ENCODE results near the gene RADX. TPM values are rescaled to one million over a fixed set of nuclear protein-coding genes. Genes with fewer than 3 reads are reported as not detected.

The RADX gene
- total RNA-seq, 4 donors from 2014 or later, result 1.6 to 34.0 (median 5.3) TPM

DNA sequence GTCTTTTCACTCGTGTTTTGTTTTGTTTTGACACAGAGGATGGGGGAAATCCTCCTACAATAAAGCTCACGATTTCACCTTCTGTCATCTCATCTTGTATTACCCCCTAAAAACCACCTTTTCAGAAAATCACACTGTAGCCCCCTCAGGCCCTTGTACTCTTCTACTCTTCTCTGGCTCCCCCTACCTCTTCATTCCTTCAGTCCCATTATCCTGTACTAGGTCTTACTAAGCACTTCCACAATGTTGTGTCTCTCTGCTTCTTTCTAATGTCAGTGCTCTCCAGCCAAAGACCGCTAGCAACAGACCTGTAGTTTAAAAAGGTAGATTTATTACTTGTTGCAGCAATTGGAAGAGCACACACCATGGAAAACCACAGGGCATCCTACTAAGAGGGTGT lies 84.7 kb downstream of the RADX start:
- no peaks in the 10 kb centered on the region for H3K27me3 ChIP-seq
- no peaks in the 10 kb centered on the region for H3K4me1 ChIP-seq
- TF ChIP-seq POLR2AphosphoS5 (IDR thresholded peaks at IDR 0.05) (no peak), EP300 (IDR thresholded peaks at IDR 0.05) (no peak), POLR2A (IDR thresholded peaks at IDR 0.05) (no peak)
- TF ChIP-seq, protein P1, sequence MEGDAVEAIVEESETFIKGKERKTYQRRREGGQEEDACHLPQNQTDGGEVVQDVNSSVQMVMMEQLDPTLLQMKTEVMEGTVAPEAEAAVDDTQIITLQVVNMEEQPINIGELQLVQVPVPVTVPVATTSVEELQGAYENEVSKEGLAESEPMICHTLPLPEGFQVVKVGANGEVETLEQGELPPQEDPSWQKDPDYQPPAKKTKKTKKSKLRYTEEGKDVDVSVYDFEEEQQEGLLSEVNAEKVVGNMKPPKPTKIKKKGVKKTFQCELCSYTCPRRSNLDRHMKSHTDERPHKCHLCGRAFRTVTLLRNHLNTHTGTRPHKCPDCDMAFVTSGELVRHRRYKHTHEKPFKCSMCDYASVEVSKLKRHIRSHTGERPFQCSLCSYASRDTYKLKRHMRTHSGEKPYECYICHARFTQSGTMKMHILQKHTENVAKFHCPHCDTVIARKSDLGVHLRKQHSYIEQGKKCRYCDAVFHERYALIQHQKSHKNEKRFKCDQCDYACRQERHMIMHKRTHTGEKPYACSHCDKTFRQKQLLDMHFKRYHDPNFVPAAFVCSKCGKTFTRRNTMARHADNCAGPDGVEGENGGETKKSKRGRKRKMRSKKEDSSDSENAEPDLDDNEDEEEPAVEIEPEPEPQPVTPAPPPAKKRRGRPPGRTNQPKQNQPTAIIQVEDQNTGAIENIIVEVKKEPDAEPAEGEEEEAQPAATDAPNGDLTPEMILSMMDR (IDR thresholded peaks at IDR 0.05), result no peak
- H3K27ac ChIP-seq, result no peak overlapping the region
- WGBS, result 39% methylated on average over 3 of the region's 3 CpGs
- no peaks in the 10 kb centered on the region for H3K9me3 ChIP-seq
- H3K4me3 ChIP-seq, result no peak overlapping the region
- H3K36me3 ChIP-seq, result no peaks in the 10 kb centered on the region
- DNase-seq (ENCODE audit: low spot score in 2 of 2), result no peak

DNA sequence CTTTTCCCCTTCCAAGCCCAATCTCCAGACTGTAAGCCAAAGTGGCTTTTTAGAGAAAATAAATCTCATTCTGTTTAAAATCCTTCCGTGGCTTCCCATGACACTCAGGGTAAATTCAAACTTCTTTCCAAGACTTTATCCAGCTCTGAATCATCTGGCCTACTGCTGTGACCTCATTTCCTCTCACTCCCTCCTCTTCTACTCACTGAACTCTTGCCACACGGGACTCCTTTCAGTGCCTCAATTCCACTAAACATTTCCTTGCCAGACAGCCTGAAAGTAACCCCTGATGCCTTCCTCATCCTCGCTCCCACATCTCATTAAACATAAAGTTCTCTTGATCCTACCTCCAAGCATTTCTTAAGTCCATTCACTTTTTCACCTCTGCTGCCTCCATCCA lies 86.9 kb downstream of the RADX start:
- Histone ChIP-seq H3K4me3 (no peak overlapping the region), H3K4me1 (no peaks in the 10 kb centered on the region), H3K9me3 (no peaks in the 10 kb centered on the region), H3K36me3 (no peaks in the 10 kb centered on the region), H3K27me3 (no peaks in the 10 kb centered on the region), H3K27ac (no peak overlapping the region)
- 51% methylated on average over 3 of the region's 3 CpGs for WGBS
- no peak for DNase-seq (ENCODE audit: low spot score in 2 of 2)
- TF ChIP-seq, protein P1 (IDR thresholded peaks at IDR 0.05), result no peak
- TF ChIP-seq POLR2AphosphoS5 (IDR thresholded peaks at IDR 0.05) (no peak), EP300 (IDR thresholded peaks at IDR 0.05) (no peak)

DNA sequence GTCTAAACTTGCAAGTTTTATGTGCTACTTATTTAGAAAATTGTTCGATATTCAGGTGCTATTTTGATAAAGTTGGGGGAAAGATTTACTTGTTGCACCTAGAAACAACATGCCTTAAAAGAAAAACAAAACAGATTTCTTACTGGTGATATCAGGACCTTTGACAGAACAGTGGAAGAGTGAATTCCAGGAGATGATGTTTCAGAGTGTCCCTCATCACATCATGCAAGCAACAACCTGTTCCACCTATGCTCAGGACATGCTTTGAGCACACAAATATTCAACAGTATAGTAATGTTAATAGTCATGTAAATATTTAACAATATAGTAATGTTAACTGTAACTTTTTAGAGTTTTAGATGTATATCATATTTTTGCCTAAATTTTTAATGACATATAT lies 90.9 kb downstream of the RADX start:
- Histone ChIP-seq H3K27me3 (no peaks in the 10 kb centered on the region), H3K27ac (no peak overlapping the region), H3K4me1 (no peaks in the 10 kb centered on the region), H3K36me3 (no peaks in the 10 kb centered on the region), H3K9me3 (no peaks in the 10 kb centered on the region), H3K4me3 (no peak overlapping the region)
- DNase-seq (ENCODE audit: low spot score in 2 of 2), result no peak
- TF ChIP-seq EP300 (IDR thresholded peaks at IDR 0.05) (no peak), POLR2AphosphoS5 (IDR thresholded peaks at IDR 0.05) (no peak), POLR2A (IDR thresholded peaks at IDR 0.05) (no peak)
- TF ChIP-seq, protein P1 (IDR thresholded peaks at IDR 0.05), result no peak
- WGBS, result 73% methylated on average over 1 of the region's 1 CpG

DNA sequence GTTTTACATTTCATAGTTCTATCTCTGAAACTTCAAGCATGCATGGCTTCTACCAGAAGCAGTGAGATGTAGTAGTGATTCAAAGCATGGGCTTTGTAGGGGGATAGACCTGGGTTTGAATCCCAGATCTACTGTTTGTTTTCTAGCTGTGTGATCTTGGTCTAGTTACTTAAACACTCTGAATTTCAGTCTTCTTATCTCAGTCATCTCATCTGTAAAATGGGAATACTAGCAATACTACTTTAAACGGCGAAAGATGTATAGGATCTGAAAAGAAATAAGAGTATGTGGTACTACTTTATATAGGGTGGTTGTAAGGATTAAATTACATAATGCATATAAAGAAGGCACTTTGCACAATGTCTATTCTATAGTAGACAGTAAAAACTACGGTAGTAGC lies 94.7 kb downstream of the RADX start:
- TF ChIP-seq POLR2AphosphoS5 (IDR thresholded peaks at IDR 0.05) (no peak), EP300 (IDR thresholded peaks at IDR 0.05) (no peak), POLR2A (IDR thresholded peaks at IDR 0.05) (no peak)
- TF ChIP-seq, protein P1 (IDR thresholded peaks at IDR 0.05), result no peak
- 92% methylated on average over 3 of the region's 3 CpGs for WGBS
- no peaks in the 10 kb centered on the region for H3K27me3 ChIP-seq
- no peaks in the 10 kb centered on the region for H3K4me1 ChIP-seq
- no peak overlapping the region for H3K4me3 ChIP-seq
- H3K36me3 ChIP-seq, result no peaks in the 10 kb centered on the region
- no peak for DNase-seq (ENCODE audit: low spot score in 2 of 2)
- H3K27ac ChIP-seq, result no peak overlapping the region
- no peaks in the 10 kb centered on the region for H3K9me3 ChIP-seq

DNA sequence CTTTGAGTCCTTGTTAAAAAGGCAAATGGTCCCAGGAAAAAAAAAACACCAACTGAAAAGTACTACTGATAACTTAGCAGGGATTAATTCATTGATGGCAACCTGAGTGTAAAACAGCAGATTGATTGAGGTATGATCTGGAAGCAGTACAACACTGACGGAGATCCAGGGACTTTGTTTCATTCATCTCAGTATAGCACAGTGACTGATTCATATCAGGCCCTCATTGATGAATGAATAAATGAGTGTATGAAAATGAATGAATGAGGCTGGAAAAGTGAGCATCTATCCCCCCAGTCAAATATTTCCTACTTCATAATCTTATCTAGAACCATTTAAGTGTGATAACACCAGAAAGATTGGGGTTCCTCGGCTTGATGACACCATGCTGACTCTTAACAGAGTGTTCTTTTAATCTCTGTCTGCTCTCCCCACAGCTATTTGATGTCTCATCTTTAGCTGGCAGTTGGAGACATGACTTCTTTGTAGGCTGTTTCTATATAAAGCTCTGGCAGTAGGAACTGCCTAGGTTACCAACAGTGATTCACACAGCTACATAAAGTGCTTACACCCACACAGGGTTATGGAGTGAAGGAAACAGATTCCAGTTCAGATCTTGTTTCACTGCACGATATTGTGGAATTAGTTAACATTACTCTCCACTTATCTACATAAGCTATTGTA lies 96.1 kb downstream of the RADX start:
- Histone ChIP-seq H3K4me1 (no peaks in the 10 kb centered on the region), H3K9me3 (no peaks in the 10 kb centered on the region), H3K27ac (no peak overlapping the region), H3K27me3 (no peaks in the 10 kb centered on the region), H3K4me3 (no peak overlapping the region), H3K36me3 (no peaks in the 10 kb centered on the region)
- TF ChIP-seq POLR2AphosphoS5 (IDR thresholded peaks at IDR 0.05) (no peak), POLR2A (IDR thresholded peaks at IDR 0.05) (no peak), EP300 (IDR thresholded peaks at IDR 0.05) (no peak)
- TF ChIP-seq, protein P1 (IDR thresholded peaks at IDR 0.05), result no peak
- no peak for DNase-seq (ENCODE audit: low spot score in 2 of 2)
- 42% methylated on average over 3 of the region's 3 CpGs for WGBS

All from suprapubic skin (tissue), 4 donors.